ENCODE measurements around the gene AKNA.

Gene AKNA

DNA sequence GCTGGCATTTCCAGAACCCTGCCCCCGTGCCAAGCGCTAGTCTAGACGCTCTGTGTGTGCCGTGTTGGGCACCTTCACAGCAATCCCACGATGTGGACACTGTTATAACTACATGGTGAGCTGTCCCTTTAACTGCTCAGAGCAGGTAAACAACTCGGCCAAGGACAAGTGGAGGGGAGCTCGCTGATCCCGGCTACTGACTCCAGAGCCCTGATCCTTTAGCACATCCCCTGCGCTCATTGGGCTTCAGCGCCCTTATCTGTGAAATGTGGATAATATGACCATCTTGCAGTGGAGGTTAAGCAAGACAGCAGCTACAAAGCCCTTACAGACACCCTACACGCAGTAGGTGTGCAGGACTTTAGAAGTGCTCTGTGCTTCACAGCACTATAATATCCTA lies 41.6 kb downstream of the AKNA start:
- H3K36me3 ChIP-seq (ENCODE audit: insufficient read depth, low read length): peaks cover 93% of the 10 kb centered on the region
- no peak overlapping the region for H3K27ac ChIP-seq (ENCODE audit: low read depth, low read length, poor library complexity, severe bottlenecking)
- no peaks in the 10 kb centered on the region for H3K9me3 ChIP-seq (ENCODE audit: low read length)
- H3K4me2 ChIP-seq (ENCODE audit: low read length): no peak overlapping the region
- no peak overlapping the region for H3K9ac ChIP-seq (ENCODE audit: low read length)
- H3K27me3 ChIP-seq (ENCODE audit: insufficient read depth, low read length): no peaks in the 10 kb centered on the region
- no peaks in the 10 kb centered on the region for H3K9me2 ChIP-seq (ENCODE audit: low read depth, low read length)
- no peak for TF ChIP-seq EZH2 (IDR thresholded peaks at IDR 0.05; ENCODE audit: borderline replicate concordance, low read length)
- TF ChIP-seq, protein P1, sequence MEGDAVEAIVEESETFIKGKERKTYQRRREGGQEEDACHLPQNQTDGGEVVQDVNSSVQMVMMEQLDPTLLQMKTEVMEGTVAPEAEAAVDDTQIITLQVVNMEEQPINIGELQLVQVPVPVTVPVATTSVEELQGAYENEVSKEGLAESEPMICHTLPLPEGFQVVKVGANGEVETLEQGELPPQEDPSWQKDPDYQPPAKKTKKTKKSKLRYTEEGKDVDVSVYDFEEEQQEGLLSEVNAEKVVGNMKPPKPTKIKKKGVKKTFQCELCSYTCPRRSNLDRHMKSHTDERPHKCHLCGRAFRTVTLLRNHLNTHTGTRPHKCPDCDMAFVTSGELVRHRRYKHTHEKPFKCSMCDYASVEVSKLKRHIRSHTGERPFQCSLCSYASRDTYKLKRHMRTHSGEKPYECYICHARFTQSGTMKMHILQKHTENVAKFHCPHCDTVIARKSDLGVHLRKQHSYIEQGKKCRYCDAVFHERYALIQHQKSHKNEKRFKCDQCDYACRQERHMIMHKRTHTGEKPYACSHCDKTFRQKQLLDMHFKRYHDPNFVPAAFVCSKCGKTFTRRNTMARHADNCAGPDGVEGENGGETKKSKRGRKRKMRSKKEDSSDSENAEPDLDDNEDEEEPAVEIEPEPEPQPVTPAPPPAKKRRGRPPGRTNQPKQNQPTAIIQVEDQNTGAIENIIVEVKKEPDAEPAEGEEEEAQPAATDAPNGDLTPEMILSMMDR (IDR thresholded peaks at IDR 0.05; ENCODE audit: low read length): no peak
- H3K4me1 ChIP-seq (ENCODE audit: insufficient read depth, low read length, severe bottlenecking): peaks cover 19% of the 10 kb centered on the region
- no peaks in the 10 kb centered on the region for H3F3A ChIP-seq (ENCODE audit: insufficient read depth, low read length)
- H4K20me1 ChIP-seq (ENCODE audit: insufficient read depth, low read length): no peaks in the 10 kb centered on the region
- no peak overlapping the region for H3K4me3 ChIP-seq (ENCODE audit: low read depth, low read length, poor library complexity, severe bottlenecking)
- no peak overlapping the region for H2AFZ ChIP-seq (ENCODE audit: low read length)
- H3K79me2 ChIP-seq (ENCODE audit: insufficient read depth, low read length): no peaks in the 10 kb centered on the region

DNA sequence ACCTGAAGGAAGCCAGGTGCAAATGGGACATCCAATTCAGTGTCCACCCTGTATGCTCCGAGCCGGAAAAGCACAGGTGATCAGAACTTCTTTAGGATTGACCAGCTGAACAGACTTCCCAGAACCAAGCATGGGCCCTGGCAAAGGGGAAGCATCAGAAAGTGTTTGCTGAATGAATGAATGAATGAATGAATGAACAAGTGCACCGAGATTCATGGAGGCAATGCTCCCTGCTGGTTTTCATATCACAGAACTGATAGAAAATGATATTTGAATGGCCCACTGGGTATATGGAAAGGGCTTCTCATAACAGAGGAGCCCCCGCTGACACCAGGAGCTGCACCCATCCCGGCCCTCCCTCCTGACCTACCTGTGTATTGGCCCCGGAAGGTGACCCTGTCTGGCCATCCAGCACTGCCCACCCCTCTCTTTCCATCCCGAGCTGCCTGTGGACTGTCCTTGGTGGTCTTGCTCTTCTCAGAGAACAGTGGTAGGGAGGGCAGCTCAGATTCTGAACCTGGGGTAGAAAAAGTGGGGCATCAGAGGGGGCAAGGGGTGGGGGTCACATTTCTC lies 42.2 kb downstream of the AKNA start:
- Histone ChIP-seq H2AFZ (ENCODE audit: low read length) (no peak overlapping the region), H3K9ac (ENCODE audit: low read length) (no peak overlapping the region), H3K36me3 (ENCODE audit: insufficient read depth, low read length) (peaks cover 93% of the 10 kb centered on the region), H3K4me1 (ENCODE audit: insufficient read depth, low read length, severe bottlenecking) (peaks cover 19% of the 10 kb centered on the region), H3F3A (ENCODE audit: insufficient read depth, low read length) (no peaks in the 10 kb centered on the region), H3K27me3 (ENCODE audit: insufficient read depth, low read length) (no peaks in the 10 kb centered on the region), H3K4me2 (ENCODE audit: low read length) (no peak overlapping the region), H3K9me2 (ENCODE audit: low read depth, low read length) (no peaks in the 10 kb centered on the region), H3K79me2 (ENCODE audit: insufficient read depth, low read length) (no peaks in the 10 kb centered on the region), H4K20me1 (ENCODE audit: insufficient read depth, low read length) (no peaks in the 10 kb centered on the region), H3K4me3 (ENCODE audit: low read depth, low read length, poor library complexity, severe bottlenecking) (no peak overlapping the region), H3K27ac (ENCODE audit: low read depth, low read length, poor library complexity, severe bottlenecking) (no peak overlapping the region), H3K9me3 (ENCODE audit: low read length) (no peaks in the 10 kb centered on the region)
- TF ChIP-seq, protein P1 (IDR thresholded peaks at IDR 0.05; ENCODE audit: low read length): no peak
- TF ChIP-seq EZH2 (IDR thresholded peaks at IDR 0.05; ENCODE audit: borderline replicate concordance, low read length): no peak

DNA sequence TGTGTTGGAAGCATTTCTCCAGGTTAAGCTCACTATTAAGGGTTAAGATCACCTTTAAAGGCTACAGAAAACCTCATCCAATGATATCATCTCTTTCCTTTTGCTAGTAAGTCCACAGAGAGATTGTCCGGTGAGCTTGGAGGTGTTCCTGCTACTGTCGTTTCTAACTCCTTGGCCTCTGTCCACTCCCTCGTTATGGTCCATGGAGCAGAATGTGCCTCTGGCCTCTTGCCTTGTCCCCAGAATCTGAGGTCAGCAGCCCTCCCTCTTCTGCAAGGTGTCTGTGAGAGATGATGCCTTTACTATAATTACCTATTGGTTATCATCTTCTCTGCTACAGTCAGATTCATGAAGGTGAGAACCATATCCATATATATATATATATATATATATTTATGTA lies 43.1 kb downstream of the AKNA start:
- Histone ChIP-seq H3K9me2 (ENCODE audit: low read depth, low read length) (no peaks in the 10 kb centered on the region), H3K4me1 (ENCODE audit: insufficient read depth, low read length, severe bottlenecking) (peaks cover 13% of the 10 kb centered on the region), H3K4me2 (ENCODE audit: low read length) (no peak overlapping the region), H3F3A (ENCODE audit: insufficient read depth, low read length) (no peaks in the 10 kb centered on the region), H3K9me3 (ENCODE audit: low read length) (no peaks in the 10 kb centered on the region), H3K36me3 (ENCODE audit: insufficient read depth, low read length) (peaks cover 93% of the 10 kb centered on the region), H3K9ac (ENCODE audit: low read length) (no peak overlapping the region), H3K4me3 (ENCODE audit: low read depth, low read length, poor library complexity, severe bottlenecking) (no peak overlapping the region), H4K20me1 (ENCODE audit: insufficient read depth, low read length) (no peaks in the 10 kb centered on the region), H3K79me2 (ENCODE audit: insufficient read depth, low read length) (no peaks in the 10 kb centered on the region), H3K27ac (ENCODE audit: low read depth, low read length, poor library complexity, severe bottlenecking) (no peak overlapping the region), H2AFZ (ENCODE audit: low read length) (no peak overlapping the region), H3K27me3 (ENCODE audit: insufficient read depth, low read length) (no peaks in the 10 kb centered on the region)
- TF ChIP-seq EZH2 (IDR thresholded peaks at IDR 0.05; ENCODE audit: borderline replicate concordance, low read length): no peak
- TF ChIP-seq, protein P1 (IDR thresholded peaks at IDR 0.05; ENCODE audit: low read length): no peak

All from OCI-LY1 (cell line).